ENCODE results near the gene CLSTN2. TPM values are rescaled to one million over a fixed set of nuclear protein-coding genes. Genes with fewer than 3 reads are reported as not detected.

Gene CLSTN2
- total RNA-seq, 1 experiment from 2014 or later = not detected

DNA sequence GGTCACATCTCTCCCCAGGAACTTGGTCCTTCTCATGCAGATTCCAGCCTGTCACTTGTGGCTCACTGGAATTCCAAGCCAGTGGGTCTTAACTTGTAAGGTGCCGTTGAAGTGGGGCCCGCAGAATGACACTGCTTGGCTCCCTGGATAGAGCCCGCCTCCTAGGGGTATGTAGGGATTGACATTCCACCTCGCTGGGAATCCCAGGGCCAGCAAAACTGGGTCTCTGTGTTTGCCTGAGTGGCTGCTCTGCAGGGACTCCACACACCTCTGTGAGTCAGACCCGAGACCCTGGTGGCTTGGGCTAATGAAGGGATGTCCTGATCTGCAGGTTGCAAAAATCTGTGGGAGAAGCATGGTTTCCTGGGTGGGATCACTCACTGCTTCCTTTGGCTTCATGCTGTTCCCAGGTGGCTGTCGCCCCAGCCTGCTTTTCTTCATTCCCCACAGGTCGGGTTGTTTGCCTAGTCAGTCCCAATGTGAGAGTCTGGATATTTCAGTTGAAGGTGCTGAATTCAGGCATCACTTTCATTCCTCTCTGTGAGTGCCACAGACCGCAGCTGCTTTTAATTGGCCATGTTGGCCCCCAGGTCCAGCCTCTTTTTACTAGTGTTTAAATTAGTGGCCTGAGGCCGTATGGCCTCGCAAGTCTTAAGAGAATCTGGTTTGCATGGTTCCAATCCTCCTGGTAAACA is 586.9 kb downstream of the CLSTN2 start:
- H3K4me1 ChIP-seq (ENCODE audit: low read length) = peaks cover 6% of the 10 kb centered on the region
- DNase-seq = no peak
- H3K9me2 ChIP-seq (replicated peaks; ENCODE audit: insufficient read depth, low read length) = no peaks in the 10 kb centered on the region
- no peaks in the 10 kb centered on the region for H3K79me2 ChIP-seq (ENCODE audit: low read length)
- H3K9me3 ChIP-seq (ENCODE audit: low read length) = no peaks in the 10 kb centered on the region
- H3K4me2 ChIP-seq (ENCODE audit: low read depth, low read length, poor library complexity, severe bottlenecking) = no peak overlapping the region
- H4K20me1 ChIP-seq (ENCODE audit: insufficient read depth, low read depth, low read length) = no peaks in the 10 kb centered on the region
- no peak overlapping the region for H3K9ac ChIP-seq (ENCODE audit: low read length)
- H3K36me3 ChIP-seq (ENCODE audit: insufficient read depth, low read length) = no peaks in the 10 kb centered on the region
- peaks cover 4% of the 10 kb centered on the region; the same call in 1 of the 2 replicates for H3K27me3 ChIP-seq (ENCODE audit: low read length)
- no peak overlapping the region for H3K27ac ChIP-seq (ENCODE audit: low read length)
- no peak overlapping the region for H3K4me3 ChIP-seq (ENCODE audit: low read length)
- H2AFZ ChIP-seq (ENCODE audit: low read length) = no peak overlapping the region

DNA sequence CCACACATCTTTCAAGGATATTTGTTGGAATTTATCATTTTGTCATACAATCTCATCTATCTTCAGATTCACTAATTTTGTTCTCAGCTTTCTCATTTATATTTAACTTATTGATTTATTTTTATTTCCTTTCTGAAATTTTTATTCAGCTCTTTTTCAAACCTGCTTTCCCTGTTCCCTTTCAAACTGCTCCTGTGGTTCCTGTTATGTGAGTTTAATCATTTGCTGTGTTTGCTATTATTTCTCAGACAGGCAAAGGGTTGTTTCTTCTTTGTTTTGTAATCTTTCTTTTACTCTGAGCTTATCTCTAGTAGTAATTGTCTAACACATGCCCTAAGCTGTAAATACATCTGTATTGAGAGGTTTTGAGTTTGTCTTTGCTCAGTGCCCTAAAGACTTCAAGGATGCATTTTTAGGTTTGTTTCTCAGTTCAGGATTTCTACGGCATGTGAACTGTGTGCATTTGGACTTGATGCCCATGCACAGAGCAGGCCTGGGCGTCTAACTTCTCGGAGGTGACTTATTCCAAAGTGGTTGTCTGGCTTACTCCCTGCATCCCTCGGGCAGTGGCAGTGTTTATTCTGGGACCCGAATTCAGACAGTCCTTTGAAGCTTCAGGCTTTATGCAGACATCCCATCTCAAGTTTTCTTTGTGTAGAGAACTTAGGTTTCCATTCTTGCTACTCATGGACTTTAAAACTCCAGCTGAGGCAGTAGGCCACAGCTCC is 587.8 kb downstream of the CLSTN2 start:
- Histone ChIP-seq H3K27me3 (ENCODE audit: low read length) (peaks cover 4% of the 10 kb centered on the region; the same call in 1 of the 2 replicates), H4K20me1 (ENCODE audit: insufficient read depth, low read depth, low read length) (no peaks in the 10 kb centered on the region), H3K36me3 (ENCODE audit: insufficient read depth, low read length) (no peaks in the 10 kb centered on the region), H3K9ac (ENCODE audit: low read length) (no peak overlapping the region), H2AFZ (ENCODE audit: low read length) (no peak overlapping the region), H3K9me2 (replicated peaks; ENCODE audit: insufficient read depth, low read length) (no peaks in the 10 kb centered on the region), H3K79me2 (ENCODE audit: low read length) (no peaks in the 10 kb centered on the region), H3K4me3 (ENCODE audit: low read length) (no peak overlapping the region), H3K27ac (ENCODE audit: low read length) (no peak overlapping the region), H3K4me1 (ENCODE audit: low read length) (peaks cover 6% of the 10 kb centered on the region), H3K4me2 (ENCODE audit: low read depth, low read length, poor library complexity, severe bottlenecking) (no peak overlapping the region), H3K9me3 (ENCODE audit: low read length) (no peaks in the 10 kb centered on the region)
- DNase-seq = no peak

- Histone ChIP-seq H3K27ac (ENCODE audit: low read length) (no peak overlapping the region), H3K4me2 (ENCODE audit: low read depth, low read length, poor library complexity, severe bottlenecking) (no peak overlapping the region), H3K27me3 (ENCODE audit: low read length) (peaks cover 4% of the 10 kb centered on the region; the same call in 1 of the 2 replicates), H2AFZ (ENCODE audit: low read length) (no peak overlapping the region), H3K36me3 (ENCODE audit: insufficient read depth, low read length) (no peaks in the 10 kb centered on the region), H3K9me2 (replicated peaks; ENCODE audit: insufficient read depth, low read length) (no peaks in the 10 kb centered on the region), H4K20me1 (ENCODE audit: insufficient read depth, low read depth, low read length) (no peaks in the 10 kb centered on the region), H3K9me3 (ENCODE audit: low read length) (no peaks in the 10 kb centered on the region), H3K4me3 (ENCODE audit: low read length) (no peak overlapping the region), H3K4me1 (ENCODE audit: low read length) (peaks cover 6% of the 10 kb centered on the region), H3K9ac (ENCODE audit: low read length) (no peak overlapping the region), H3K79me2 (ENCODE audit: low read length) (no peaks in the 10 kb centered on the region)
- DNase-seq = no peak
Measured at GRCh38 chr3:140523600-140523999, 588.6 kb downstream of the CLSTN2 start.

- H3K9me2 ChIP-seq (replicated peaks; ENCODE audit: insufficient read depth, low read length) = no peaks in the 10 kb centered on the region
- H3K27ac ChIP-seq (ENCODE audit: low read length) = no peak overlapping the region
- H3K79me2 ChIP-seq (ENCODE audit: low read length) = no peaks in the 10 kb centered on the region
- no peak overlapping the region for H3K4me2 ChIP-seq (ENCODE audit: low read depth, low read length, poor library complexity, severe bottlenecking)
- H3K4me1 ChIP-seq (ENCODE audit: low read length) = peaks cover 6% of the 10 kb centered on the region
- no peaks in the 10 kb centered on the region for H3K36me3 ChIP-seq (ENCODE audit: insufficient read depth, low read length)
- no peaks in the 10 kb centered on the region for H4K20me1 ChIP-seq (ENCODE audit: insufficient read depth, low read depth, low read length)
- DNase-seq = no peak
- no peaks in the 10 kb centered on the region; the same call in 1 of the 2 replicates for H3K27me3 ChIP-seq (ENCODE audit: low read length)
- no peaks in the 10 kb centered on the region for H3K9me3 ChIP-seq (ENCODE audit: low read length)
- no peak overlapping the region for H2AFZ ChIP-seq (ENCODE audit: low read length)
- H3K4me3 ChIP-seq (ENCODE audit: low read length) = no peak overlapping the region
- no peak overlapping the region for H3K9ac ChIP-seq (ENCODE audit: low read length)
Measured at GRCh38 chr3:140527156-140527555, 592.2 kb downstream of the CLSTN2 start.

GRCh38 chr3:140529096-140529495 is 594.1 kb downstream of the CLSTN2 start:
- Histone ChIP-seq H3K4me3 (ENCODE audit: low read length) (no peak overlapping the region), H3K27me3 (ENCODE audit: low read length) (no peaks in the 10 kb centered on the region; the same call in 1 of the 2 replicates), H4K20me1 (ENCODE audit: insufficient read depth, low read depth, low read length) (no peaks in the 10 kb centered on the region), H3K27ac (ENCODE audit: low read length) (no peak overlapping the region), H3K9ac (ENCODE audit: low read length) (no peak overlapping the region), H2AFZ (ENCODE audit: low read length) (no peak overlapping the region), H3K4me1 (ENCODE audit: low read length) (peaks cover 6% of the 10 kb centered on the region), H3K36me3 (ENCODE audit: insufficient read depth, low read length) (no peaks in the 10 kb centered on the region), H3K4me2 (ENCODE audit: low read depth, low read length, poor library complexity, severe bottlenecking) (no peak overlapping the region), H3K79me2 (ENCODE audit: low read length) (no peaks in the 10 kb centered on the region), H3K9me3 (ENCODE audit: low read length) (no peaks in the 10 kb centered on the region), H3K9me2 (replicated peaks; ENCODE audit: insufficient read depth, low read length) (no peaks in the 10 kb centered on the region)
- DNase-seq = no peak

- Histone ChIP-seq H3K27ac (ENCODE audit: low read length) (no peak overlapping the region), H3K9ac (ENCODE audit: low read length) (no peak overlapping the region), H3K4me3 (ENCODE audit: low read length) (no peak overlapping the region), H3K4me1 (ENCODE audit: low read length) (peaks cover 6% of the 10 kb centered on the region), H3K36me3 (ENCODE audit: insufficient read depth, low read length) (no peaks in the 10 kb centered on the region), H3K4me2 (ENCODE audit: low read depth, low read length, poor library complexity, severe bottlenecking) (no peak overlapping the region), H3K9me3 (ENCODE audit: low read length) (no peaks in the 10 kb centered on the region), H4K20me1 (ENCODE audit: insufficient read depth, low read depth, low read length) (no peaks in the 10 kb centered on the region), H2AFZ (ENCODE audit: low read length) (no peak overlapping the region), H3K9me2 (replicated peaks; ENCODE audit: insufficient read depth, low read length) (no peaks in the 10 kb centered on the region), H3K79me2 (ENCODE audit: low read length) (no peaks in the 10 kb centered on the region), H3K27me3 (ENCODE audit: low read length) (no peaks in the 10 kb centered on the region; the same call in 1 of the 2 replicates)
- DNase-seq = no peak
Measured at GRCh38 chr3:140529558-140529957, 594.6 kb downstream of the CLSTN2 start.

DNA sequence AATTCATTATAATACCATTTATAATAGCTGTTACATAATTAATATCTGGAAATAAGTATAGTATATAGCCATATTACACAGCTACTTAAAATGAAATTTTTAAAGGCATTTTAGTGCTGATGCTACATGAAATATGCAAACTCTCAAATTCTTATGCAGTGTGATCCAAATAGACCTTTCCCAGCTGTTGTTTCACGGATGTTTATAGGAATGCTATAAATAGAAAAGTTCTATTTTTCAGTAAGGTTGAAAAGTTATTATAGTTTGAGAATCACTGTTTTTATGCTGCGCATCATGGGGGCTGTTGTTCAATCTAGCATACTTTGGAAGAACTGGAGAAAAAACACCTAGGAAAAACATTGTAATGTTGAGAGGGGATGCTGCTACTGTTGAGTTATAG is 595.1 kb downstream of the CLSTN2 start:
- H3K27me3 ChIP-seq (ENCODE audit: low read length) = no peaks in the 10 kb centered on the region; the same call in 1 of the 2 replicates
- no peaks in the 10 kb centered on the region for H3K79me2 ChIP-seq (ENCODE audit: low read length)
- no peak overlapping the region for H3K4me2 ChIP-seq (ENCODE audit: low read depth, low read length, poor library complexity, severe bottlenecking)
- no peak overlapping the region for H3K4me3 ChIP-seq (ENCODE audit: low read length)
- no peak overlapping the region for H3K9ac ChIP-seq (ENCODE audit: low read length)
- no peaks in the 10 kb centered on the region for H3K9me3 ChIP-seq (ENCODE audit: low read length)
- no peaks in the 10 kb centered on the region for H3K9me2 ChIP-seq (replicated peaks; ENCODE audit: insufficient read depth, low read length)
- H3K4me1 ChIP-seq (ENCODE audit: low read length) = peaks cover 6% of the 10 kb centered on the region
- no peak overlapping the region for H2AFZ ChIP-seq (ENCODE audit: low read length)
- H4K20me1 ChIP-seq (ENCODE audit: insufficient read depth, low read depth, low read length) = no peaks in the 10 kb centered on the region
- DNase-seq = no peak
- no peak overlapping the region for H3K27ac ChIP-seq (ENCODE audit: low read length)
- no peaks in the 10 kb centered on the region; the same call in 1 of the 2 replicates for H3K36me3 ChIP-seq (ENCODE audit: insufficient read depth, low read length)

GRCh38 chr3:140530603-140531002 is 595.6 kb downstream of the CLSTN2 start:
- Histone ChIP-seq H3K9ac (ENCODE audit: low read length) (no peak overlapping the region), H3K4me1 (ENCODE audit: low read length) (peaks cover 1% of the 10 kb centered on the region), H3K36me3 (ENCODE audit: insufficient read depth, low read length) (no peaks in the 10 kb centered on the region; the same call in 1 of the 2 replicates), H3K4me3 (ENCODE audit: low read length) (no peak overlapping the region), H3K79me2 (ENCODE audit: low read length) (no peaks in the 10 kb centered on the region), H3K27me3 (ENCODE audit: low read length) (no peaks in the 10 kb centered on the region; the same call in 1 of the 2 replicates), H3K9me2 (replicated peaks; ENCODE audit: insufficient read depth, low read length) (no peaks in the 10 kb centered on the region), H4K20me1 (ENCODE audit: insufficient read depth, low read depth, low read length) (no peaks in the 10 kb centered on the region), H3K4me2 (ENCODE audit: low read depth, low read length, poor library complexity, severe bottlenecking) (no peak overlapping the region), H3K27ac (ENCODE audit: low read length) (no peak overlapping the region), H2AFZ (ENCODE audit: low read length) (no peak overlapping the region), H3K9me3 (ENCODE audit: low read length) (no peaks in the 10 kb centered on the region)
- DNase-seq = no peak
